NCI-H526 treated with DMSO at 0.1 percent for 48 hours (cell line): ENCODE data around the gene IGFBP6.
"Not testable (repeated sequence)": the region's sequence is repeated elsewhere in the genome, so short reads cannot be mapped to it uniquely, and the experiment has no call there.

ENCODE experiments used
- DNase-seq: peaks from one replicate; lab custom pipeline; 2025; lab: John Stamatoyannopoulos, UW

The IGFBP6 gene

DNA sequence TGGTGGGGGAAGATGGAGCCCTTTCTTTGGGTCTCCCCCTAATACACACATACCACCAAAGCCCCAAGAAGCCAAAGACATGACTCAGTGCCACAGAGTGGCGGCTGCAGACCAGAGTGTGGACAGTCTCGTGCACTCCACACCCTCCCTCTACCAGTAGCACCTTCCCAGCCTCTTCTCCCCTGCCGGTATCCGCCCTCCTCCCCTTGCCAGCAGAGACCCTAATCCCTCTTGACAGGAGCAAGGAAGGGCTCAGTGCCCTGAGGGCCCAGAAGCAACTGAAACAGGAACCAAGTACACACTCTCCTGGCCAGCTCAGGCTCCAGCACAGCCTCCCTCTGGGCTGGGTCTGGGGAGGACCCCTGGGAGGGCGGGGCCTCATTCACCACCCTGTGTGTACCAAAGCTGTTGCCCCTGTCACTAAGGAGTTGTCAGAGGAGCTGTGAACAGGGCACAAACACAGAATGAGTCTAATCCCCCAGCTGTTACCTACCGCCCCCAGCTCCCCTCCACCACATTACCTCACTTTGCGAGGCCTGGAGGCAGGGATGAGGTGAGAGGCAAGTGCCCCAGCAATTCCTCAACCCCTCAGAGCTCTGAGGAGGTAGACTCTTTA is 26.5 kb upstream of the IGFBP6 start:
- DNase-seq, result no peak

DNA sequence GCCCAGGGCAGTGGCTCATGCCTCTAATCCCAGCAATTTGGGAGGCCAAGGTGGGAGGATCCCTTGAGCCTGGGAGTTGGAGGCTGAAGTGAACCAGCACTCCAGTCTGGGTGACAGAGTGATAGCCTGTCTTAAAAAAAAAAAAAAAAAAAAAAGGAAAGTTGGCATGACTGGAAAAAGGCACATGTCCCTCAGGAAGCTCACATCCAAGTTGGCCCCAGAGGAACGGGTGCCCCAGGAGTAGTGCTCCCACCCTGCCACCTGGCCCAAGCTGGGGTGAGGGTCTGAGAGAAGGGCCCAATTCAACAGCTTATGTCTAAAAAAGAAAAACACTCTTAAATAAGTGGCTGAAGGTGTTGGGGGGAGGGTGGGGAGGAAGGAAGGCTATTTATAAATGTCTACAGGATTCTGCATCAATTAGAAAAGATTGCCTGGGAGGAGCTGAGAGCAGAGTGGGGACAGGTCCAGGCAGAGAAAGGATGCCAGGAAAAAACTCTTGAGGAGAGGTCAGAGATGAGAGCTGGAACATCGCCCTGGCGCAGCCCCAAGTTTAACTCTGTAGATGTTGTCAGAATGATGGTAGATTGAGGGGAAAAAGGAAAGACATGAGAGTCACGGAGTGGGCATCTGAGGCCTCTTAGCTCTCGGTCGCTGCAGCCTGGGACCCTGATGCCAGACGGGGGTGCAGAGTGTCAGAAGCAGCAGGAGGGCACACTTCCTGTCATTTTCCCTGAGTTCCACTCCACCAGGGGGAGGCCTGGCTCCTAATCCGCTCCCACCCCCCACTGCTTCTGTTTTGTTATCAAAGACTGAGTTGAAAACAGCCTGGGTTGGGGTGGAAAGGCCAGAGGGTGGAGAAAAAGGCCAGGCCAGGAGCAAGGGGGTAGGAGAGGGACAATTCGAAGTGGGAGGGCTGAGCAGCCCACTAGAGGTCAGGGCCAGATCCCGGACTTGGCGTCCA is 25.6 kb upstream of the IGFBP6 start:
- no peak for DNase-seq

DNA sequence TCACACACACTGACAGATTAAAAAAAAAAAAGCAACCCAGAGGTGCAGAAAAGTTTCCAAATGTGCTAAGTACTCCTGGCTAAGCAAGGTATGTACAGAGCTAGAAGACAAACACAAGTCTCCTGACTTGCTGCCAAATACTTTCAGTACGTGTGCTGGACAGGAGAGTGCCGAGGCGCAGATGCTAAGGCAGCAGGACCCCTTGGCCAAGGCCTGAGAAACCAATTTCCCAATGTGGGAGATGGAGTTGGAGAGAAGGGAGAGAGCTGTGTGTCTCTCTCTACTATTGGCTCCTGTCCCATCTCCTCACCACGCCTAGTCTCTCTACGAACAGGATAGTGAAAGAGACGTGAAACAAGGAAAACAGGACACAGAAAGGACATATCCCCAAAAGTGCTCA is 23.6 kb upstream of the IGFBP6 start:
- DNase-seq, result no peak

DNA sequence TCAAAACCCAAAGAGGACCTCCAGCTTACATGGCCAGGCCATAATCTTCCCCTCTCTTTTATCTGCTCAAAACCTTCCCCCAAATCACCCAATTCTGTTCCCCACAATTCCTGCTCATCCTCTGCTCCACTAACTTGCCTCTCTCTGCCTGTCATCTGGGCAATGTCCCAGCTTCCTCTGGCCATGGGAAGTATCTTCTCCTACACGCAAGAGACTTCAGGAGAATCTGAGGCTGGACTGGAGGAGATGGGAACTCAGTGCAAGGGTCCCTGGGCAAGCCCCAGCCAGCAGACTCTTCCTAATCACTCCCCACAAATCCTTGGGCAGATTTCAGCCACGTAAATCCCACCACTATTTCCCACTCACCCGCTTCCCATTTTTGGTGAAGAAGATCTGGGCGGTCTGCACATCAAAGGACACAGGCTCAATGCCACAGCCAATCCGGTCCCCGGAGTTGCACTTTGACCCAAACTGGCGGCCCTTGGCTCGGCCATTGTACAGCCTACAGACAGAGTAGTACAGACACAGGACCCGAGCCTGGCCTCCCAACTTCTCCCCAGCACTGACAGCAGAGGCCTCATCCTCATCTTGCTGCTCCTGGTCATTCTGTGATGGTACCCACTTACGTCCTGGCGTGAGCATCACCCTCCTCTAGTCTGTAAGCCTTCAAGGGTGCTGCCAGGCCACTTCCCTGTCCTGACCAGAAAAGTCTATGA is 23.0 kb upstream of the IGFBP6 start:
- no peak for DNase-seq

DNA sequence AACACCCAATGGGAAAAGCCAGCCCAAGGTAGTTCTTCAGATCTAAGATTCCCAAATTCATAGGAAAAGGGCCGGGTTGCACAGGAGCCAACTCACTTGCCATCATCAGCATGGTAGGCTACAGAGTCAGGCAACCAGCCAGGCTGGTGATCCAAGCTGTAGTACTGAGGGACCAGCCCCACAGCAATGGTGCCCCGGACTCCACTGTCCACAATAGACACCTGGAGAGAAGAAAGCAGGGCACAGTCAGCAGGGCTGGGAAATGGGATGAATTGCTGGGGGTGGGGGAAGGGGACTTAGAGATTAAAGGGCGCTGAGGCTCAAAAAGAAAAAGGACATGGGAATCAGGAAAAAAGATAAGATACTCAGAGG is 22.5 kb upstream of the IGFBP6 start:
- DNase-seq, result no peak

DNA sequence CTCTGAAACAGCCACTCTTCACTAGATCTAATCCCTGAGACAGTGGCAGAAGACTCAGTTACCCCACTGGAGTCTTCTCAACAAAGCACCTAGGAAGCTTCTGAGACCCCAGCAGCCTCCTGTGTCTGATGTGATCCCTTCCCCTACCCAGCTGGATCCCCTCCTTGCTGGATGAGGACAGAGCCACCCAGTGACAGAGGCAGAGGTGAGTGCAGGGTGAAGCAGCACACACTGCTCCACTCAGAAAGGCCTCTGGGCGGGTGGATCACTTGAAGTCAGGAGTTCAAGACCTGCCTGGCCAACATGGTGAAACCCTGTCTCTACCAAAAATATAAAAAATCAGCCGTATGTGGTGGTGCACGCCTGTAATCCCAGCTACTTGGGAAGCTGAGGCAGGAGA is 21.0 kb upstream of the IGFBP6 start:
- no peak for DNase-seq

DNA sequence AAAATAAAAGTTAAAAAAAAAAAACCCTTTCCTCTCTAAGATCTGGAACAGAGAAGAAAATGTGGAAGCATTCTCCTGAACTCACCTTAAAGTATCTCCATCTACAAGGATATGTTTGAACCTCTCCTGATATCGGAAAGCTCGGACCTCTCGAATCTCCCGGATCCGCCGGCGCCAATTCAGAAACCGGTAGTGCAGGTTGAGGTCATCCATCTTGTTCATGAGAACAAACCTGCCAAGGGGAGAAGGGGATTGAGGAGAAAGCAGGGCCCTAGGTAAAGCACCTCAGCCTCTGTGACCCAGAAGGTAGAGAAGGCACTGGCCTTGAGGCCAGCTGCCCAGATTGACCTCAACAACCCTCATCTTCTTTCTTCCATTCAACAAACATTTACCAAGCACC is 20.4 kb upstream of the IGFBP6 start:
- DNase-seq, result no peak

DNA sequence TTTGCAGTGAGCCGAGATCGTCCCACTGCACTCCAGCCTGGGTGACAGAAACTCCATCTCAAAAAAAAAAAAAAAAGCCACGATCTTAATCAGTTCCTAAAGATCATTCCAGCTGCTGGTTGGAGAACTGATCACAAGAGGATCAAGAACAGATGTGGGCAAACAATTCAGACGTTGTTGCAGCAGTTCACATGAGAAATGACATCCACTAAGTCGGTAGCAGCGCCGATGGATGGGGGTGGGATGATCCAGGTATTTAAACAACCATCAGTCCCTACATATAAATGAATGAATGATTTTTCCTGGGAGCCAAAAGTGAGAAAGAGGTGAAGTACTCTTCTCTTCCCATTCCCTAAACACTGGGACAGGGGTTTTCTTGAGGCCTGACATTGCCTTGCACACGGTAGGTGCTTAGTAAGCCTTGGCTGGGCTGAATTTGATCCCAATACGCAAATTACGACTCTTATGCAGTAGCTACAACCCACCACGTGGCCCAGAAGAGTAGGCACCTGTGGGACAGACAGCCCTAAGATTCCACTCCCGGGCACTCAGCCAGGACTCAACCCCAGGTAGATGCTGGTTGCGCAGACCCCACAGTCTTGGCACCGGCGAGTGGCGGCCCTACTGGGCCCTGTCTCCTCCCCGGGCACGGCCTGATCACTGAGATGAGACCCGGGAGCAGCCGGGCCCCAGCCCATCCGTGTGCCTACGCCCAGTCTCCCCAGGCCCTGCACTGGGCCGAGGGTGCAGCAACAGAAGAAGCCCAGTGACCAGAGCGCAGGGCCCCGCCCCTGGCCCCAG is 18.8 kb upstream of the IGFBP6 start:
- peak; percentile 59 for DNase-seq

DNA sequence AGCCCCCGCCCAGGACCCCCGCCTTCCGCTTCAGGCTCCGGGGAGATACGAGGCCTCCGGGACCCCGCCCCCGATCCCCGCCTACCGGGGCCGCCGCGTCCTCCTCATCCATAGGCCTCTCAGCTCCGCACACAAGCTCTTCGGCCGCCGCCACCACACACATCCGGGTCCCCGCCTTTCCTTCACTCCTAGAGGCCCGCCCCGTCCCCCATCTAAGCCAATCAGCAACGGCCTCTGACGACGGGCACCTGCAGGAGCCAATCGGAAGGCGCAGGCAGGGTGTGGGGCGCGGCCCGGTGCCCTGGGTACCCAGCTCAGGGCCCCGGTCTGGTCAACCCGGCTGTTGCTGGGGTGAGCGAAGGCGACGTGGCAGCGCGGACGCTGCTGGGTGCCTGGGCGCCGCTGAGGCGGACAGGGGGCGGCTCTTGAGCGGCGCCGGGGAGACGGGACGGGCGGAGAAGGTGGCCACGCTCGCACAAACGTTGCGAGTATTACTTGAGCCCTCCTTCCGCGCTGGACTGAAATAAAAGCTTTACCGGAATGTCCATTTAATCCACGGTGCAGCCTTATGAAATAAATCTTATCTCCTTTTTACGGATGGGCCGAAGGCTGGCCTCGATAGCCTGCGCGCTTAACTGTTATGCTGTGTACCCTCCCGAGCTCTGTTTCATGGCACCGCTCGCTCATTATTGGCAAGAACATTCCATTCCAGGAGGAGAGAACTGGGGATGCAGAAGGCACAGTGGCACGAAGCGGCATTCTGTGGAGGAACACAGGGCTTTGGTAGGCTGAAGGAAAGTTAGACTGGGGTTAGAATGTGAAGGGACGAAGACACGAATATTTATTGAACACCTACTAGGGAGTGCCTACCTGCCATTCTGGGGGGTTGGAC is 18.0 kb upstream of the IGFBP6 start, which contains the start of gene SPRYD3:
SPRYD3 (minus strand) TSS at position 165 of the 892 bp plus-strand sequence; CDS start at position 108, 57 bp downstream.
- DNase-seq, result peak; percentile 94

DNA sequence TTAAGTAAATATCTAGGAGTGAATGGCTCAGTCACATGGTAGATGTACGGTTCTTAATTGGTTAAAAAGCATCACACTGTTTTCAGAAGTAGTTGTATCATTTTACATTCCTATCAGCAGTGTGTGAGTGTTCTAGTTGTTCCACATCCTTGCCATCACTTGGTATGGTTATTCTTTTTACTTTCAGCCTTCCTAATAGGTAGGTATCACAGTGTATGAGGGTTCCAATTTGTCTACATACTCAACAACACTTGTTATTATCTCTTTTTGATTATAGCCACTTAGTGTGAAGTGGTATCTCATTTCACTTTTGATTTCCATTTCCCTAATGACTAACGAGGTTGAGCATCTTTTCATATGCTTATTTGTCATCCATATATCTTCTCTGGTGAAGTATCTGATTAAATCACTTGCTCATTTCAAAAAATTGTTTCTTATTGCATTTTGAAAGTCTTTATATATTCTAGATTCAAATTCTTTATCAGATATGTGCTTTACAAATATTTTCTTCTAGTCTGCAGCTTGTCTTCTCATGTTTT is 14.8 kb upstream of the IGFBP6 start:
- DNase-seq, result no peak

DNA sequence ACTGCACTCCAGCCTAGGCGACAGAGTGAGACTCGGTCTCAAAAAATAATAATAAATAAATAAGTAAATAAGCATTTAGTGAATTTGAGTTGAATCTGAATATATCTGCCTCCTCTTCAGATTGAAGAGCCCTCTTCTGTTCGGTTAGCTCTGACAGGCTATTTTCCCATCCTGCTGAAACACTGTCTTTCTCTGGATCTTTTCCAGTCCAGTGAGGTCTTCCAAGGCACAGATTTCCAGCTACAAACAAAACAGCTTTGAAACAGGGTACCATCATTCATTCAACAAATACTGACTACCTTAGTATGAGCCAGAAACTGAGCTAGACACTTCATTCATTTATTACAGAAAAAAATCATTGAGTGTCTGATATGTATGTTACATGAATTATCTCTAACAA is 11.1 kb upstream of the IGFBP6 start:
- no peak for DNase-seq

DNA sequence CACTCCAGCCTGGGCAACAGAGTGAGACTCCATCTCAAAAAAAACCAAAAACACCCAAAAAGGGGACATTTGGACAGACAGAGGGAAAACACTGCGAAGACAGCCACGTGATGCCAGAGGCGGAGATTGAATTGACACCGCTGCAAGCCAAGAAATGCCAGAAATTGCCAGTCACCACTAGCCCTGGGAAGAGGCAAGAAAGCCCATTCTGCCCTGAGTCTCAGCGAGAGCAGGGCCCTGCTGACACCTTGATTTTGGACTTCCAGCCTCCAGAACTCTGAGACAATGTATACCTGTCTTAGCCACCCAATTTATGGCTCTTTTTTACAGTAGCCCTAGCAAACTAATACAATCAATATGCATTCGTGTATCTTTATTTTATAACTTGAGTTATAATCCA is 7.4 kb upstream of the IGFBP6 start:
- no peak for DNase-seq

DNA sequence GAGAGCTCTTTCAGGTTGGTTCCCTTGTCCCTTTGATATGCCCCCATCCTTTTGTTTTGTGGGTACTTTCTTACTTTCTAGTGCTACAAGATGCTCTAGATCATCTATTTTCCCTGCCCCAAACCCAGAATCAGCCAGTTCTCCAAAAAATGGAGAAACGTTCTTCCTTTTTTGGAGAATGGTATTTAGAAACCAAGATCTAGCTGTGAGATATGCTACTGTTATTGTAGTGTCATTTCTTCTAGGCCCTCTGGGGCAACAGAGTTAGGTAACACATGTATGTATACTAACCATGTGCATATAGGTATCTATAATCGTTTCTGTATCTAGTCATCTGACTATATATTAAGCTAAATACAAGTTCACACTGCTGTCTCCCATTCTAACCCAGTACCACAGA is 6.9 kb upstream of the IGFBP6 start:
- DNase-seq, result no peak

DNA sequence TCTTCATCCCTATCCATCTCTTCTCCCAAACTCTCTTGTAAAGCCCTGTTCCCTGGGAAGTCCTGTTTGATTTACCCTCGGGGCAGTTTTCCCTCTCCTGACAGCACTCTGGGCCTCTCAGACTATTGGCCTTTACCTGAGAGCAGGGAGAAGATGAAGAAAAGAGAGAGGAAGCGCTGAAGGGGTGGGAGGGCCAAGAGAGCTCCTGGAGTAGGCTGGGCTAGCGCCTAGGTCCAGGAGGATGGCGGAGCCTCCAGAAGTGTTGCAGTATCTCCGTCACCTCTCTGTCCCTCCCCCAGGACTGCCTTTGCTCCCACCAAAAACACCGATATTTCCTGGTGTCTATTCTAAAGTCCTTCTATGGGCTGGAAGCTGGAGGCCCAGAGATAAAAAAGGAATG is 5.7 kb upstream of the IGFBP6 start:
- no peak for DNase-seq

DNA sequence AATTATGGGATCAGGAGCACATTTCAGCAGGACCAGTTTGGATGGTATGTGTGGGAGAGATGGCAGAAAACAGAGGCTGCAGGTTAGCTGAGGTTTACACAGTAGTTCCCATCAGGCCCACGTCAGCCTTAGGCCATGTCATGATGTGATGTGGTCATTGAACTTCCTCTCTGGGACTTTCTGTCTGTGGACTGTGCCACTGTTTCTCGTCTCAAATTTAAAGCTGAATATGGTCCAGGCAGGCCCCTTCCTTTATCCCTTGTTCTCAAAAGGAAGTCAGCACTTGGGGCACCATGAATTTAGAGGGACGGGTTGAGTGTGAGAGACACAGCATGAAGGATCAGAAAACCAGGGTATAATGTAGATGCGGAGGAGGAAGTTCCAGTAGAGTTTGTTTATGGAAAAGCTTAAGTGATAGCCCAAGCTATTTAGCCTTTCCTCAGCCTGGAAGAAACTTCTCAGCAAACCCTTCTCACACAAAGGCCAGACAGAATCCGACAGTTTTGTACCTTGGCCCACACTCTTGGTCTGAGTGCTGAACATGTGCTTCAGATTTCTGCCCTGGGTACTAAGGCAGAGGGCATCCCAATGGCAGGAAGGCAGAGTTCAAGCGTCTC is 3.6 kb upstream of the IGFBP6 start:
- no peak for DNase-seq

DNA sequence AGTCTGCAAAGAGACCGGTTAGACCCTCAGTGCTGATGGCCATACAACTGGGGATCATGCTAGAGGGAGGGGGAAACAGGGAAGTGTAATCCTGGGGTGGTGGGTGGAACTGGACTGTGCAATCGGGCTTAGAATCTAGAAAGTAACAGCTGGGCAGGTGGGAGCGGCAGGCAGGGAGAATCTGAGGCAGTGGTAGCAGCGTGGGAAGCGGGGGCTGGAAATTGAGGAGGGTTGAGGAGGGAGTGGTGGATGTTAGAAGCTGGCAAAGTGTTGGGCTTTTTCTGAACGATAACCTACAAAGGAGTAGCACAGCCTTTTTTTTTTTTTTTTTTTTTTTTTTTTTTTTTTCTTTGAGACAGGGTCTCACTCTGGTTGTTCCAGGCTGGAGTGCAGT is 3.1 kb upstream of the IGFBP6 start:
- DNase-seq, result no peak

DNA sequence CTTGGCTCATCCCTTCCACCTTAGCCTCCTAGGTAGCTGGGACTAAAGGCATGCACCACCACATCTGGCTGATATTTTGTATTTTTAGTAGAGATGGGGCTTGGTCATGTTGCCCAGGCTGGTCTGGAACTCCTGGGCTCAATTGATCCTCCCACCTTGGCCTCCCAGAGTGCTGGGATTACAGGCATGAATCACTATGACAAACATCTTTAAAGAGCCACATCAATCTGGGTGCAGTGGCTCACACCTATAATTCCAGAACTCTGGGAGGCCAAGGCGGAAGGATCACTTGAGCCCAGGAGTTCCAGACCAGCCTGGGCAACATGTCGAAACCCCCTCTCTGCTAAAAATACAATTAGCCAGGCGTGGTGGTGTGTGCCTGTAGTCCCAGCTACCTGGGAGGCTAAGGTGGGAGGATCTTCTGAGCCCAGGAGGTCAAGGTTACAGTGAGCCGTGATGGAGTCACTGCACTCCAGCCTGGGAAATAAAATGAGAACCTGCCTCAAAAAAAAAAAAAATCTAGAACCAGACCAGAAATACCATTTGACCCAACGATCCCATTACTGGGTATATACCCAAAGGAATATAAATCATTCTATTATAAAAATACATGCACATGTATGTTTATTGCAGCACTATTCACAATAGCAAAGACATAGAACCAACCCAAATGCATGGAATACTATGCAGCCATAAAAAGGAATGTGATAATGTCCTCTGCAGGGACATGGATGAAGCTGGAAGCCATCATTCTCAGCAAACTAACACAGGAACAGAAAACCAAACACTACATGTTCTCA is 2.5 kb upstream of the IGFBP6 start:
- not testable (repeated sequence) for DNase-seq

DNA sequence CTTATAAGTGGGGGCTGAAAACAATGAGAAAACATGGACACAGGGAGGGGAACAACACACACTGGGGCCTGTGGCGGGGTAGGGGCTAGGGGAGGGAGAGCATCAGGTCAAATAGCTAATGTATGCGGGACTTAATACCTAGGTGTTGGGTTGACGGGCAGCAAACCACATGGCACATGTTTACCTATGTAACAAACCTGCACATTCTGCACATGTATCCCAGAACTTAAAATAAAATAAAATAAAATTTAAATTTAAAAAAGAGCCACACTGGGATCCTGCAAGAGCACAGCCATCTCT is 1.9 kb upstream of the IGFBP6 start:
- DNase-seq, result not testable (repeated sequence)

DNA sequence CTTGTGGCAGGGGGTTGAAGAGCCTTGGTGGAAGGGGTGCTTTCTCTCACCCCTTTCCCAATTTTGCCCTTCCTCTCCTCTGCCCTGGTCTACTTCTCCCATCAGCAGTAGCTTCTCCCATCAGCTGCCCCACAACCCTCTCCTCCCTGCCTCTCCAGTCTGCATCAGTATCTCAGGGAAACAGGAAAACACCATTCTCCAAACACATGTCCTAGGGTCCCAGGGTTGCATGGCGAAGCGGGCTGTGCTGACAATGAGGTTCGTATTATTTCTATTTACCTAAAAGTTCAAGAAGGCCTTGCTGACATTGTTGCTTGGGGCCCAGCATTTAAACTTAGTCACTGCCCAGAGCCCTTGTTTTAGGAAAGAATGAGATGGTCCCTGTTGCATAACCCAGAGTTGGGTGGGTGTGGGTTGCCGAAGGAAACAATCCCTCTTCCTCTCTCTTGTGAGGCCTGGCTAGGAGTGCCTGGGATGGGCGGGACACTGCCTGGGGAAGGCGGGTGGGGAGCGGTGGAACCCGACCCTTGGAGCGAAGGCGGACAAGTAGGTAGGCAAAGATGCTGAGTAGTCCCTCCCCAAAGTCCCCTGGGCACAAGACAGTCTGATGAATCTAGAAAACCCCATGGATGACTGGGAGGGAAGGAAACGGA is 1.3 kb upstream of the IGFBP6 start:
- DNase-seq, result no peak
